ENCODE results near the gene RASA3.

GRCh38 chr13:113942591-113943103, 189.8 kb downstream of the RASA3 start:
- TF ChIP-seq EP300 (IDR thresholded peaks at IDR 0.05; ENCODE audit: borderline replicate concordance in 1 of 2, low read depth in 2 of 2, low read length in 2 of 2) (no peak), CTCF (IDR thresholded peaks at IDR 0.05; ENCODE audit: control extremely low read depth in 1 of 3, insufficient read depth in 1 of 3, low read depth in 1 of 3, low read length in 3 of 3) (no peak)
